A549 (cell line): ENCODE data around the gene PDZD2. TPM values are rescaled to one million over a fixed set of nuclear protein-coding genes. Genes with fewer than 3 reads are reported as not detected.

ENCODE experiments used
- ATAC-seq, 2 experiments: fragments of 200-7000 bp in 1 of 2; fragments of >200 bp in 1 of 2; cut with Nextera tagmentation in 1 of 2; cut with Tn5 transposase in 1 of 2; 3 replicates each; pipeline versions ENCODE4 v1.8.0 to v1.9.1; 2018 to 2020; ENCODE audit warnings: mild to moderate bottlenecking in 1 of 2, moderate library complexity in 1 of 2
- CTCF ChIA-PET: fragments of 300-600 bp; sonication (Branson Sonifier 250); formaldehyde crosslinking; extraction: SDS; loops from one replicate; lab custom pipeline; 2021; ENCODE audit warnings: antibody characterized with exemption, inconsistent platforms; lab: Yijun Ruan, JAX
- POLR2A ChIA-PET: fragments of 350-600 bp; formaldehyde crosslinking; extraction: SDS; loops from one replicate; lab custom pipeline; 2021; ENCODE audit warnings: antibody characterized with exemption, inconsistent platforms; lab: Yijun Ruan, JAX
- DNase-seq, 2 experiments: peaks; one replicate each; pipeline versions ENCODE4 v3.0.0 to v3.0.0-alpha.2; 2011 to 2016; ENCODE audit warnings: low read depth in 1 of 2, low spot score in 1 of 2
- FAIRE-seq: peaks from 2 replicates; lab custom pipeline; 2011; peaks lifted over from hg19 to GRCh38; lab: Jason Lieb, UNC
- H3K27ac ChIP-seq, 2 experiments: fragments of >200 bp; sonication (Bioruptor Twin); formaldehyde crosslinking; 3 replicates each; pipeline ENCODE4 v1.5.1; 2016 to 2017
- H3K4me1 ChIP-seq: fragments of >200 bp; sonication (Bioruptor Twin); formaldehyde crosslinking; 3 replicates; pipeline ENCODE4 v1.6.1; 2016
- H3K4me2 ChIP-seq: fragments of >200 bp; sonication (Bioruptor Twin); formaldehyde crosslinking; 3 replicates; pipeline ENCODE4 v1.6.1; 2016
- H3K4me3 ChIP-seq: fragments of >200 bp; sonication (Bioruptor Twin); formaldehyde crosslinking; 3 replicates; pipeline ENCODE4 v1.5.1; 2016
- H3K9me3 ChIP-seq: fragments of >200 bp; sonication (Bioruptor Twin); formaldehyde crosslinking; 3 replicates; pipeline ENCODE4 v1.6.1; 2016
- BHLHE40 ChIP-seq: IDR thresholded peaks from 2 replicates; pipeline ENCODE4 v1.6.1; 2012; ENCODE audit warnings: low read depth, low read length, inconsistent platforms
- CHD4 ChIP-seq: fragments of 200-600 bp; sonication (generic); IDR thresholded peaks from 2 replicates; pipeline ENCODE4 v1.6.1; 2016; ENCODE audit warnings: antibody characterized with exemption, mild to moderate bottlenecking, borderline replicate concordance
- EHMT2 ChIP-seq: fragments of 200-600 bp; sonication (generic); IDR thresholded peaks from 2 replicates; pipeline ENCODE4 v1.6.1; 2016; ENCODE audit warnings: antibody characterized with exemption, low read depth, mild to moderate bottlenecking, moderate library complexity
- FOSL2 ChIP-seq, 2 experiments: fragments of 450-650 bp in 1 of 2; fragments of >200 bp in 1 of 2; sonication (Bioruptor Twin) in 1 of 2; formaldehyde crosslinking; IDR thresholded peaks; 2 replicates each; pipeline versions ENCODE4 v1.5.0 to v1.6.1; 2016 to 2020; ENCODE audit warnings: mild to moderate bottlenecking in 1 of 2, moderate library complexity in 1 of 2
- FOXS1 ChIP-seq: fragments of 250-450 bp; sonication (Bioruptor Pico); IDR thresholded peaks from 2 replicates; pipeline ENCODE4 v1.5.0; 2020; ENCODE audit warnings: mild to moderate bottlenecking, moderate library complexity
- HDAC2 ChIP-seq: fragments of 200-600 bp; sonication (generic); IDR thresholded peaks from 2 replicates; pipeline ENCODE4 v1.6.1; 2016
- HEYL ChIP-seq: fragments of 250-450 bp; sonication (Bioruptor Pico); IDR thresholded peaks from 2 replicates; pipeline ENCODE4 v1.8.0; 2021; ENCODE audit warnings: mild to moderate bottlenecking, moderate library complexity
- HOXB13 ChIP-seq: fragments of 250-450 bp; sonication (Bioruptor Pico); IDR thresholded peaks from 2 replicates; pipeline ENCODE4 v1.5.0; 2020; ENCODE audit warnings: low read depth, mild to moderate bottlenecking, moderate library complexity
- JUNB ChIP-seq: fragments of >200 bp; sonication (Bioruptor Twin); formaldehyde crosslinking; IDR thresholded peaks from 2 replicates; pipeline ENCODE4 v1.6.1; 2016
- KDM5A ChIP-seq: fragments of 200-600 bp; sonication (generic); IDR thresholded peaks from 2 replicates; pipeline ENCODE4 v1.6.1; 2016; ENCODE audit warnings: antibody characterized with exemption, mild to moderate bottlenecking
- MAZ ChIP-seq: fragments of 150-350 bp; IDR thresholded peaks from 2 replicates; pipeline ENCODE4 v1.6.1; 2014; ENCODE audit warnings: antibody characterized with exemption, low read depth, low read length, borderline replicate concordance
- NFE2L2 ChIP-seq: fragments of 150-350 bp; conservative IDR thresholded peaks from 2 replicates; pipeline ENCODE4 v1.6.1; 2014; ENCODE audit warnings: low read length
- POLR2A ChIP-seq: IDR thresholded peaks from 2 replicates; pipeline ENCODE4 v1.6.1; 2012; ENCODE audit warnings: mild to moderate bottlenecking, low read length
- POLR2AphosphoS2 ChIP-seq: conservative IDR thresholded peaks from 2 replicates; pipeline ENCODE4 v1.6.1; 2012; ENCODE audit warnings: low read length, improper control_type of control experiment, inconsistent platforms
- RCOR1 ChIP-seq: fragments of 150-350 bp; IDR thresholded peaks from 2 replicates; pipeline ENCODE4 v1.6.1; 2014; ENCODE audit warnings: antibody characterized with exemption, low read length, low read depth
- RFX5 ChIP-seq: fragments of 450-650 bp; IDR thresholded peaks from 2 replicates; pipeline ENCODE4 v1.7.1; 2014; ENCODE audit warnings: antibody characterized with exemption, mild to moderate bottlenecking, moderate library complexity
- TFCP2L1 ChIP-seq: fragments of 250-450 bp; sonication (Bioruptor Pico); IDR thresholded peaks from 2 replicates; pipeline ENCODE4 v1.5.0; 2021; ENCODE audit warnings: mild to moderate bottlenecking
- ZFP36 ChIP-seq: fragments of 450-650 bp; IDR thresholded peaks from 2 replicates; pipeline ENCODE4 v1.6.1; 2014; ENCODE audit warnings: borderline replicate concordance; ENCODE audit not compliant: partially characterized antibody
- WGBS: methylation state at CpG from one replicate; pipeline ENCODE4 v1.1.6; 2017; ENCODE audit errors: missing lambda C conversion rate; 5-methylcytosine and 5-hydroxymethylcytosine counted together
- polyA plus RNA-seq, 4 experiments: library from polyadenylated mRNA; depleted of rRNA in 3 of 4; stranded (reverse); fragments of >200 nt; fragmentation: RNase III in 1 of 4; extraction: RNeasy Plus Mini Kit Qiagen cat#74134 plus additional on column Dnase treatment in 1 of 4; gene quantifications; 2 replicates in 3 of 4; 3 replicates in 1 of 4; pipeline ENCODE4 v1.2.3, GENCODE V29; 2011 to 2017
- TF ChIP-seq, protein P1 (sequence below): fragments of 250-450 bp; sonication (Bioruptor Pico); IDR thresholded peaks from 2 replicates; pipeline ENCODE4 v1.5.0; 2021; ENCODE audit warnings: mild to moderate bottlenecking, moderate library complexity, borderline replicate concordance
- TF ChIP-seq, protein P2 (sequence below): IDR thresholded peaks from 2 replicates; pipeline ENCODE4 v1.6.1; 2012
- TF ChIP-seq, protein P3 (sequence below): fragments of >200 bp; sonication (Bioruptor Twin); formaldehyde crosslinking; IDR thresholded peaks from 3 replicates; pipeline ENCODE4 v1.5.1; 2016
- TF ChIP-seq, protein P4 (sequence below): fragments of 250-450 bp; sonication (Bioruptor Pico); IDR thresholded peaks from 2 replicates; pipeline ENCODE4 v1.5.0; 2020; ENCODE audit warnings: low read depth, mild to moderate bottlenecking, moderate library complexity

Gene PDZD2
- polyA plus RNA-seq, 2 of the 4 experiments (the other 2 are of a cell fraction): 0.06 to 0.09 TPM

DNA sequence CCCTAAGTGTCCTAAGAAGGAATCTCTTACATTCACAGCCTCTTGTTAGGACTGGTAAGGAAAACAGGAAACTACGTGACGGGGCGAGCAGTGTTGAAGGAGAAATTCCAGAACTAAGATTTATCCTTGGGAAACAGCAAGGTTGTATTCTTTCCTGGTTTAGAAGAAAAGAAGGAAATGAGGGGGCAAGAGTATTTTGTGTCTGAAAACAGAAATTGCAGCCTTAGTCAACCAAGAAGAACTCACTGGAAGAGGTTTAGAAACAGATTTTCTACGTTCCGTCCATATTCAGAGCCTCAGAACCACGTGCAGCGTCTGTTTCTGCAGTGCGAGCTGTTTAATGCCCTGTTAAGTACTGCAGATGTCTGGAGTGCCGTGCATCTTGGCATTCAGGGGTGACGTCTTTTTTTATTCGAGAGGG is 460.0 kb downstream of the PDZD2 start:
- no peaks in the 10 kb centered on the region for H3K9me3 ChIP-seq
- H3K4me2 ChIP-seq: no peak overlapping the region
- no peak overlapping the region for H3K4me3 ChIP-seq
- FAIRE-seq (no peak), ATAC-seq (no peak), DNase-seq (no peak)
- TF ChIP-seq FOXS1 (no peak), HOXB13 (CRISPR knock-in tag) (no peak), POLR2A (no peak), KDM5A (no peak), ZFP36 (no peak), CHD4 (no peak)
- TF ChIP-seq, protein P1, sequence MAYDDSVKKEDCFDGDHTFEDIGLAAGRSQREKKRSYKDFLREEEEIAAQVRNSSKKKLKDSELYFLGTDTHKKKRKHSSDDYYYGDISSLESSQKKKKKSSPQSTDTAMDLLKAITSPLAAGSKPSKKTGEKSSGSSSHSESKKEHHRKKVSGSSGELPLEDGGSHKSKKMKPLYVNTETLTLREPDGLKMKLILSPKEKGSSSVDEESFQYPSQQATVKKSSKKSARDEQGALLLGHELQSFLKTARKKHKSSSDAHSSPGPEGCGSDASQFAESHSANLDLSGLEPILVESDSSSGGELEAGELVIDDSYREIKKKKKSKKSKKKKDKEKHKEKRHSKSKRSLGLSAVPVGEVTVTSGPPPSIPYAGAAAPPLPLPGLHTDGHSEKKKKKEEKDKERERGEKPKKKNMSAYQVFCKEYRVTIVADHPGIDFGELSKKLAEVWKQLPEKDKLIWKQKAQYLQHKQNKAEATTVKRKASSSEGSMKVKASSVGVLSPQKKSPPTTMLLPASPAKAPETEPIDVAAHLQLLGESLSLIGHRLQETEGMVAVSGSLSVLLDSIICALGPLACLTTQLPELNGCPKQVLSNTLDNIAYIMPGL (CRISPR knock-in tag): no peak
- H3K27ac ChIP-seq: no peak overlapping the region
- no peaks in the 10 kb centered on the region for H3K4me1 ChIP-seq
- ChIA-PET CTCF (interaction anchor here (0.7 to 1.0 kb wide), 2 partner anchors 117 to 274 kb away, joined by 3 to 4 read pairs; no protein-coding TSS in a partner anchor), POLR2A (no interaction called here)
- WGBS: 95% methylated on average over 11 of the region's 11 CpGs

DNA sequence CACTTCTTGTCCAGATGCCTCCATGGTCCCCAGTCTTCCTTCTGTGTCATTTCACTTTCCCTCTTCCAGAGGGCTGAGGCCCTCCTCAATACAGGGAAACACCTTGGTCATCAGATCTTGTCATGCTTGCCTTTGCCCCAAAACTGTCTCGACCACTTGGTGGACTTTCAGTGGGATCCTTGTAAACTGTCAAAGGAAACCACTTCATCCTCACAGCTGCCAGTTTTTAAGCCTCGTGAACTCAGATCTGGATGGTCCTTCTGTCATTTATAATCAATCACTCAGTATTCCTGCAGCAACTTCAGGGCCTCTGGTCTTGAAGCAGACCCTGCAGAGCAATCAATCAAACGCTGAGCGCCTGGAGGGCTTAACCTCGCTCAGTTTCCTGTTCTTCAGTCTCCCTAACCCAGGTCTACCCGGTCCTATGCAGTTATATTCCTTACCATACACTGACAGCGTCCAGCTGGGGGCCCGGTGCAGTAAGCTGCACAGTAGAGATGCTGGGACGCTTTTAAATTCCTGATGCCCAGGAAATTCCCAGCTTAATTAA is 460.6 kb downstream of the PDZD2 start:
- FAIRE-seq (no peak), ATAC-seq (no peak)
- Histone ChIP-seq H3K4me1 (no peaks in the 10 kb centered on the region), H3K27ac (no peak overlapping the region)
- 92% methylated on average over 9 of the region's 9 CpGs for WGBS
- POLR2A ChIA-PET: no interaction called here
- CTCF ChIA-PET: interaction anchor here (1.0 to 1.2 kb wide), 2 partner anchors 118 to 230 kb away, joined by 3 read pairs; no protein-coding TSS in a partner anchor
- TF ChIP-seq RFX5 (no peak), POLR2AphosphoS2 (no peak), RCOR1 (no peak), MAZ (no peak)
- TF ChIP-seq, protein P2, sequence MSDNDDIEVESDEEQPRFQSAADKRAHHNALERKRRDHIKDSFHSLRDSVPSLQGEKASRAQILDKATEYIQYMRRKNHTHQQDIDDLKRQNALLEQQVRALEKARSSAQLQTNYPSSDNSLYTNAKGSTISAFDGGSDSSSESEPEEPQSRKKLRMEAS: no peak
- TF ChIP-seq, all 56 proteins: peak for 0
- Histone ChIP-seq H3K4me3 (no peak overlapping the region), H3K4me2 (no peak overlapping the region), H3K9me3 (no peaks in the 10 kb centered on the region)
- DNase-seq: no peak

DNA sequence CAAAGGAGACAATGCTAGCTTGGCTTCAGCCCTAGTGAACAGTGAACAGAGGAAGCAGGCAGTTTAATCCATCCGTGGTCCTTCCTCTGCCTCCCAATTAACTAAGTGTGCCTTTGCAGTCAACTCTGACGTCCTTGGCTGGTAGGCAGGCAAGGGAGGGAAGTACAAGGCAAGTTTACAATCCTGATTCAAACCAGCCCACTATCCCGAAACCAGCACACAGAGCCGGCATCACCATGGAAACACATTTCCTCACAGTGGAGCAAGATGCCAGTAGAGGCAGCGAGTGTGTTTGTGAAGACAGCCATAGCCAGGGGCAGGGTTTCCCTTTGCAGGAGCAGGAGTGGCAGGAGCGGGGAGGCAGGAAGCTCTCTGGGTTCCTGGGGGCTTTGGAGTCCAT is 461.3 kb downstream of the PDZD2 start:
- no peak overlapping the region for H3K4me3 ChIP-seq
- no peak overlapping the region for H3K27ac ChIP-seq
- 85% methylated on average over 6 of the region's 6 CpGs for WGBS
- ATAC-seq (no peak), FAIRE-seq (no peak), DNase-seq (no peak)
- H3K4me2 ChIP-seq: no peak overlapping the region
- TF ChIP-seq HDAC2: no peak
- no peak for TF ChIP-seq BHLHE40
- TF ChIP-seq MAZ: no peak
- TF ChIP-seq EHMT2: no peak
- no peak for TF ChIP-seq FOSL2 (IDR thresholded peaks at IDR 0.05)
- TF ChIP-seq FOSL2 (CRISPR knock-in tag; IDR thresholded peaks at IDR 0.05): no peak
- TF ChIP-seq HEYL: no peak
- TF ChIP-seq JUNB: no peak
- TF ChIP-seq, protein P3, sequence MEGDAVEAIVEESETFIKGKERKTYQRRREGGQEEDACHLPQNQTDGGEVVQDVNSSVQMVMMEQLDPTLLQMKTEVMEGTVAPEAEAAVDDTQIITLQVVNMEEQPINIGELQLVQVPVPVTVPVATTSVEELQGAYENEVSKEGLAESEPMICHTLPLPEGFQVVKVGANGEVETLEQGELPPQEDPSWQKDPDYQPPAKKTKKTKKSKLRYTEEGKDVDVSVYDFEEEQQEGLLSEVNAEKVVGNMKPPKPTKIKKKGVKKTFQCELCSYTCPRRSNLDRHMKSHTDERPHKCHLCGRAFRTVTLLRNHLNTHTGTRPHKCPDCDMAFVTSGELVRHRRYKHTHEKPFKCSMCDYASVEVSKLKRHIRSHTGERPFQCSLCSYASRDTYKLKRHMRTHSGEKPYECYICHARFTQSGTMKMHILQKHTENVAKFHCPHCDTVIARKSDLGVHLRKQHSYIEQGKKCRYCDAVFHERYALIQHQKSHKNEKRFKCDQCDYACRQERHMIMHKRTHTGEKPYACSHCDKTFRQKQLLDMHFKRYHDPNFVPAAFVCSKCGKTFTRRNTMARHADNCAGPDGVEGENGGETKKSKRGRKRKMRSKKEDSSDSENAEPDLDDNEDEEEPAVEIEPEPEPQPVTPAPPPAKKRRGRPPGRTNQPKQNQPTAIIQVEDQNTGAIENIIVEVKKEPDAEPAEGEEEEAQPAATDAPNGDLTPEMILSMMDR: no peak
- no peak for TF ChIP-seq TFCP2L1 (CRISPR knock-in tag)
- TF ChIP-seq, protein P4, sequence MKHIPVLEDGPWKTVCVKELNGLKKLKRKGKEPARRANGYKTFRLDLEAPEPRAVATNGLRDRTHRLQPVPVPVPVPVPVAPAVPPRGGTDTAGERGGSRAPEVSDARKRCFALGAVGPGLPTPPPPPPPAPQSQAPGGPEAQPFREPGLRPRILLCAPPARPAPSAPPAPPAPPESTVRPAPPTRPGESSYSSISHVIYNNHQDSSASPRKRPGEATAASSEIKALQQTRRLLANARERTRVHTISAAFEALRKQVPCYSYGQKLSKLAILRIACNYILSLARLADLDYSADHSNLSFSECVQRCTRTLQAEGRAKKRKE: no peak
- TF ChIP-seq, protein P2: no peak
- TF ChIP-seq NFE2L2: no peak
- CTCF ChIA-PET: interaction anchor here (0.6 to 1.2 kb wide), 2 partner anchors 37 to 229 kb away, joined by 3 read pairs; no protein-coding TSS in a partner anchor
- POLR2A ChIA-PET: no interaction called here
- H3K4me1 ChIP-seq: no peaks in the 10 kb centered on the region
- H3K9me3 ChIP-seq: no peaks in the 10 kb centered on the region
